Loucy (cell line): ENCODE results near the gene CCDC88C.

Experiments
- EZH2phosphoT487 ChIP-seq: fragments of 200-600 bp; IDR thresholded peaks from 2 replicates; pipeline ENCODE4 v1.6.1; 2018; ENCODE audit warnings: antibody characterized with exemption, mild to moderate bottlenecking, moderate library complexity, borderline replicate concordance
- TF ChIP-seq, protein P1 (sequence below): fragments of 200-600 bp; sonication (generic); conservative IDR thresholded peaks from 2 replicates; pipeline ENCODE4 v1.5.1; 2014; ENCODE audit warnings: mild to moderate bottlenecking, antibody characterized with exemption, low read length

DNA sequence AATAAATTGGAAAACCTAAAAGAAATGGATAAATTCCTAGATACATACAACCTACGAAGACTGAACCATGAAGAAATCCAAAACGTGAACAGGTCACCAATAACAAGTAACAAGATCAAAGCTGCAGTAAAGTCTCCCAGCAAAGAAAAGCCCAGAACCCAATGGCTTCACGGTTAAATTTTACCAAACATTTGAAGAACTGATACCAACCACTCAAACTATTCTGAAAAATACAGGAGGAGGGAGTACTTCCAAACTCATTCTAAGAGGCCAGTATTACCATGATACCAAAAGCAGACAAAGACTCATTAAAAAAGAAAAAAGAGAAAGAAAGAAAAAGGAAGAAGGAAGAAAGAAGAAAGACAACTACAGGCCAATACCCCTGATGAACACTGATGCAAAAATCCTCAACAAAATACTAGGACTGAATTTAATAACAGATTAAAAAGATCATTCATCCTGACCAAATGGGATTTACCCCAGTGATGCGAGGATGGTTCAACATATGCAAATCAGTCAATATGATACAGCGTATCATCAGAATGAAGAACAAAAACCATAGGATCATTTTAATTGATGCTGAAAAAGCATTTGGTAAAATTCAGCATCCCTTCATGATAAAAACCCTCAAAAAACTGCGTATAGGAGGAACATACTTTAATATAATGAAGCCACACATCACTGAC, 26.9 kb upstream of the CCDC88C start:
- TF ChIP-seq, protein P1, sequence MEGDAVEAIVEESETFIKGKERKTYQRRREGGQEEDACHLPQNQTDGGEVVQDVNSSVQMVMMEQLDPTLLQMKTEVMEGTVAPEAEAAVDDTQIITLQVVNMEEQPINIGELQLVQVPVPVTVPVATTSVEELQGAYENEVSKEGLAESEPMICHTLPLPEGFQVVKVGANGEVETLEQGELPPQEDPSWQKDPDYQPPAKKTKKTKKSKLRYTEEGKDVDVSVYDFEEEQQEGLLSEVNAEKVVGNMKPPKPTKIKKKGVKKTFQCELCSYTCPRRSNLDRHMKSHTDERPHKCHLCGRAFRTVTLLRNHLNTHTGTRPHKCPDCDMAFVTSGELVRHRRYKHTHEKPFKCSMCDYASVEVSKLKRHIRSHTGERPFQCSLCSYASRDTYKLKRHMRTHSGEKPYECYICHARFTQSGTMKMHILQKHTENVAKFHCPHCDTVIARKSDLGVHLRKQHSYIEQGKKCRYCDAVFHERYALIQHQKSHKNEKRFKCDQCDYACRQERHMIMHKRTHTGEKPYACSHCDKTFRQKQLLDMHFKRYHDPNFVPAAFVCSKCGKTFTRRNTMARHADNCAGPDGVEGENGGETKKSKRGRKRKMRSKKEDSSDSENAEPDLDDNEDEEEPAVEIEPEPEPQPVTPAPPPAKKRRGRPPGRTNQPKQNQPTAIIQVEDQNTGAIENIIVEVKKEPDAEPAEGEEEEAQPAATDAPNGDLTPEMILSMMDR: no peak
- no peak for TF ChIP-seq EZH2phosphoT487
